GM23248 (cell line): ENCODE measurements around the gene SIGLEC11.
"Not testable (repeated sequence)": the region's sequence is repeated elsewhere in the genome, so short reads cannot be mapped to it uniquely, and the experiment has no call there.

Experiments
- EZH2 ChIP-seq: fragments of 200-600 bp; sonication (generic); IDR thresholded peaks from 2 replicates; pipeline ENCODE4 v1.6.1; 2018; ENCODE audit warnings: antibody characterized with exemption, mild to moderate bottlenecking; ENCODE audit not compliant: insufficient read depth, poor library complexity, severe bottlenecking
- EZH2phosphoT487 ChIP-seq: fragments of 200-600 bp; sonication (generic); IDR thresholded peaks from 2 replicates; pipeline ENCODE4 v1.6.1; 2018; ENCODE audit warnings: antibody characterized with exemption, moderate library complexity, mild to moderate bottlenecking, low read depth; ENCODE audit not compliant: insufficient read depth

GRCh38 chr19:49958596-49958995 lies 2.4 kb downstream of the SIGLEC11 start:
- not testable (repeated sequence) for TF ChIP-seq EZH2, EZH2phosphoT487
